ENCODE results near the gene NES. TPM values are rescaled to one million over a fixed set of nuclear protein-coding genes. Genes with fewer than 3 reads are reported as not detected.

Gene NES
- total RNA-seq, 1 donor from 2014 or later = 56.8 TPM

- Mint-ChIP-seq H3K9me3 (no peaks in the 10 kb centered on the region), H3K4me3 (peak overlapping the region; percentile 55), H3K27me3 (ENCODE audit: low read depth) (peaks cover 89% of the 10 kb centered on the region), H3K4me1 (peaks cover 8% of the 10 kb centered on the region), H3K36me3 (no peaks in the 10 kb centered on the region), H3K27ac (no peak overlapping the region)
- no peak for TF ChIP-seq CTCF (IDR thresholded peaks at IDR 0.05; ENCODE audit: unreplicated experiment)
- DNase-seq (ENCODE audit: low spot score in 2 of 2, unreplicated experiment in 2 of 2) = peak in 1 of 2 experiments; percentile 65
Measured at GRCh38 chr1:156623946-156624813, 53.0 kb downstream of the NES start.

- peaks cover 8% of the 10 kb centered on the region for H3K4me1 Mint-ChIP-seq
- no peak overlapping the region for H3K27ac Mint-ChIP-seq
- no peak overlapping the region for H3K4me3 Mint-ChIP-seq
- no peak for DNase-seq (ENCODE audit: low spot score in 2 of 2, unreplicated experiment in 2 of 2)
- no peaks in the 10 kb centered on the region for H3K9me3 Mint-ChIP-seq
- no peak for TF ChIP-seq CTCF (IDR thresholded peaks at IDR 0.05; ENCODE audit: unreplicated experiment)
- H3K36me3 Mint-ChIP-seq = no peaks in the 10 kb centered on the region
- H3K27me3 Mint-ChIP-seq (ENCODE audit: low read depth) = peaks cover 85% of the 10 kb centered on the region
Measured at GRCh38 chr1:156622581-156623297, 54.5 kb downstream of the NES start.

GRCh38 chr1:156619582-156619955 is 57.6 kb downstream of the NES start:
- Mint-ChIP-seq H3K4me1 (peaks cover 23% of the 10 kb centered on the region), H3K27me3 (ENCODE audit: low read depth) (peaks cover 60% of the 10 kb centered on the region), H3K27ac (no peak overlapping the region), H3K9me3 (no peaks in the 10 kb centered on the region), H3K36me3 (no peaks in the 10 kb centered on the region), H3K4me3 (no peak overlapping the region)
- no peak for DNase-seq (ENCODE audit: low spot score in 2 of 2, unreplicated experiment in 2 of 2)
- no peak for TF ChIP-seq CTCF (IDR thresholded peaks at IDR 0.05; ENCODE audit: unreplicated experiment)

- no peak for TF ChIP-seq CTCF (IDR thresholded peaks at IDR 0.05; ENCODE audit: unreplicated experiment)
- Mint-ChIP-seq H3K9me3 (no peaks in the 10 kb centered on the region), H3K36me3 (no peaks in the 10 kb centered on the region), H3K4me3 (no peak within 1 kb of the TSS), H3K27ac (no peak within 1 kb of the TSS), H3K27me3 (ENCODE audit: low read depth) (peaks cover 56% of the 10 kb centered on the region), H3K4me1 (peaks cover 23% of the 10 kb centered on the region)
- DNase-seq (ENCODE audit: low spot score in 2 of 2, unreplicated experiment in 2 of 2) = no peak
Measured at GRCh38 chr1:156618853-156619581, 58.2 kb downstream of the NES start, which contains the start of gene HAPLN2. Gene HAPLN2 (plus strand): TSS chr1:156619415. CDS start chr1:156623491, 4,076 bp downstream.

Other genes starting within 250 kb of the NES start
- gene MEF2D, start 176.6 kb downstream of the NES start, total RNA-seq = 37.4 to 40.9 TPM (median 37.8 TPM) in 3 replicates
- gene IQGAP3, start 104.8 kb downstream of the NES start, total RNA-seq = 13.9 to 17.6 TPM (median 15.3 TPM) in 3 replicates
- gene TTC24, start 97.7 kb downstream of the NES start, total RNA-seq = not detected in 3 replicates
- 99.1 to 105 TPM (median 104 TPM) in 3 replicates for gene NAXE, start 85.6 kb downstream of the NES start, total RNA-seq
- gene GPATCH4, start 75.9 kb downstream of the NES start, total RNA-seq = 22.7 to 24.0 TPM (median 23.6 TPM) in 3 replicates
- gene HAPLN2, start 58.0 kb downstream of the NES start, total RNA-seq = 0.76 to 1.2 TPM (median 1.2 TPM) in 3 replicates
- gene BCAN, start 35.3 kb downstream of the NES start, total RNA-seq = 0.54 to 0.85 TPM (median 0.78 TPM) in 3 replicates
- 676 to 704 TPM (median 686 TPM) in 3 replicates for gene CRABP2, start 28.2 kb upstream of the NES start, total RNA-seq
- 36.9 to 39.2 TPM (median 39.0 TPM) in 3 replicates for gene METTL25B, start 51.1 kb upstream of the NES start, total RNA-seq
- 37.3 to 41.9 TPM (median 39.3 TPM) in 3 replicates for gene ISG20L2, start 51.4 kb upstream of the NES start, total RNA-seq
- 35.5 to 40.5 TPM (median 38.4 TPM) in 3 replicates for gene MRPL24, start 63.7 kb upstream of the NES start, total RNA-seq
- 176 to 183 TPM (median 182 TPM) in 3 replicates for gene HDGF, start 74.3 kb upstream of the NES start, total RNA-seq
- 78.4 to 93.9 TPM (median 93.7 TPM) in 3 replicates for gene PRCC, start 90.1 kb upstream of the NES start, total RNA-seq
- 0.58 to 2.1 TPM (median 0.89 TPM) in 3 replicates for gene SH2D2A, start 139.4 kb upstream of the NES start, total RNA-seq
- 0.45 to 0.66 TPM (median 0.51 TPM) in 3 replicates for gene INSRR, start 181.7 kb upstream of the NES start, total RNA-seq
- gene NTRK1, start 183.5 kb upstream of the NES start, total RNA-seq = 1.2 to 1.3 TPM (median 1.3 TPM) in 3 replicates
- 13.8 to 16.1 TPM (median 15.7 TPM) in 3 replicates for gene PEAR1, start 216.3 kb upstream of the NES start, total RNA-seq
- 0.11 to 0.34 TPM (median 0.13 TPM) in 3 replicates for gene LRRC71, start 243.2 kb upstream of the NES start, total RNA-seq

Measured in mesothelial cell of epicardium (in vitro differentiated cells).